Nephron (organoid): Measurements from ENCODE around the gene DNTTIP2.
A peak's percentile ranks its signal among the peaks of the same experiment; 100 is the strongest.
"Not testable (repeated sequence)": the region's sequence is repeated elsewhere in the genome, so short reads cannot be mapped to it uniquely, and the experiment has no call there.

Source experiments
- H3K27ac Mint-ChIP-seq, 3 experiments: 2 replicates each; pipeline ENCODE4 v1.8.0; 2020; ENCODE audit warnings: mixed read lengths in 3 of 3, mild to moderate bottlenecking in 2 of 3, moderate library complexity in 1 of 3
- H3K27me3 Mint-ChIP-seq: 2 replicates; pipeline ENCODE4 v1.8.0; 2021; ENCODE audit warnings: low read depth, mild to moderate bottlenecking, moderate library complexity, mixed read lengths
- H3K36me3 Mint-ChIP-seq: 2 replicates; pipeline ENCODE4 v1.8.0; 2020; ENCODE audit warnings: low read depth, mixed read lengths
- H3K4me1 Mint-ChIP-seq: 2 replicates; pipeline ENCODE4 v1.8.0; 2020; ENCODE audit warnings: mixed read lengths
- H3K4me3 Mint-ChIP-seq, 3 experiments: 2 replicates each; pipeline ENCODE4 v1.8.0; 2020; ENCODE audit warnings: mild to moderate bottlenecking in 3 of 3, mixed read lengths in 3 of 3, moderate library complexity in 2 of 3
- H3K9me3 Mint-ChIP-seq: 2 replicates; pipeline ENCODE4 v1.8.0; 2020; ENCODE audit warnings: mixed read lengths
- TF ChIP-seq, protein P1 (sequence below), 3 experiments: fragments of 200-600 bp; sonication (generic); IDR thresholded peaks; one replicate each; pipeline ENCODE4 v1.5.0; 2021; ENCODE audit warnings: antibody characterized with exemption in 3 of 3; ENCODE audit not compliant: unreplicated experiment in 3 of 3

Gene DNTTIP2

GRCh38 chr1:93878889-93879586 is at the start of gene DNTTIP2:
Gene DNTTIP2, minus strand, starts transcription at chr1:93879206. Its CDS starts 58 bp downstream, at chr1:93879148.
- H3K4me1 Mint-ChIP-seq = peaks cover 33% of the 10 kb centered on the region
- peak within 1 kb of the TSS; percentile 97 to 99 (median 98) for H3K4me3 Mint-ChIP-seq
- H3K27me3 Mint-ChIP-seq = no peaks in the 10 kb centered on the region
- no peaks in the 10 kb centered on the region for H3K9me3 Mint-ChIP-seq
- TF ChIP-seq, protein P1, sequence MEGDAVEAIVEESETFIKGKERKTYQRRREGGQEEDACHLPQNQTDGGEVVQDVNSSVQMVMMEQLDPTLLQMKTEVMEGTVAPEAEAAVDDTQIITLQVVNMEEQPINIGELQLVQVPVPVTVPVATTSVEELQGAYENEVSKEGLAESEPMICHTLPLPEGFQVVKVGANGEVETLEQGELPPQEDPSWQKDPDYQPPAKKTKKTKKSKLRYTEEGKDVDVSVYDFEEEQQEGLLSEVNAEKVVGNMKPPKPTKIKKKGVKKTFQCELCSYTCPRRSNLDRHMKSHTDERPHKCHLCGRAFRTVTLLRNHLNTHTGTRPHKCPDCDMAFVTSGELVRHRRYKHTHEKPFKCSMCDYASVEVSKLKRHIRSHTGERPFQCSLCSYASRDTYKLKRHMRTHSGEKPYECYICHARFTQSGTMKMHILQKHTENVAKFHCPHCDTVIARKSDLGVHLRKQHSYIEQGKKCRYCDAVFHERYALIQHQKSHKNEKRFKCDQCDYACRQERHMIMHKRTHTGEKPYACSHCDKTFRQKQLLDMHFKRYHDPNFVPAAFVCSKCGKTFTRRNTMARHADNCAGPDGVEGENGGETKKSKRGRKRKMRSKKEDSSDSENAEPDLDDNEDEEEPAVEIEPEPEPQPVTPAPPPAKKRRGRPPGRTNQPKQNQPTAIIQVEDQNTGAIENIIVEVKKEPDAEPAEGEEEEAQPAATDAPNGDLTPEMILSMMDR (IDR thresholded peaks at IDR 0.05; ENCODE audit: unreplicated experiment in 3 of 3) = no peak
- H3K36me3 Mint-ChIP-seq = peaks cover 35% of the 10 kb centered on the region
- H3K27ac Mint-ChIP-seq = peak within 1 kb of the TSS; percentile 99 to 100 (median 100)

GRCh38 chr1:93925206-93925605 is 46.2 kb upstream of the DNTTIP2 start:
- Mint-ChIP-seq H3K9me3 (peaks cover 7% of the 10 kb centered on the region), H3K27me3 (peaks cover 3% of the 10 kb centered on the region), H3K4me3 (no peak overlapping the region), H3K27ac (no peak overlapping the region), H3K4me1 (no peaks in the 10 kb centered on the region), H3K36me3 (no peaks in the 10 kb centered on the region)
- TF ChIP-seq, protein P1 (IDR thresholded peaks at IDR 0.05; ENCODE audit: unreplicated experiment in 3 of 3) = no peak

GRCh38 chr1:93919780-93920179 is 40.8 kb upstream of the DNTTIP2 start:
- peaks cover 4% of the 10 kb centered on the region for H3K27me3 Mint-ChIP-seq
- H3K36me3 Mint-ChIP-seq = no peaks in the 10 kb centered on the region
- no peak overlapping the region for H3K27ac Mint-ChIP-seq
- H3K4me1 Mint-ChIP-seq = no peaks in the 10 kb centered on the region
- H3K4me3 Mint-ChIP-seq = no peak overlapping the region
- H3K9me3 Mint-ChIP-seq = peaks cover 8% of the 10 kb centered on the region
- TF ChIP-seq, protein P1 (IDR thresholded peaks at IDR 0.05; ENCODE audit: unreplicated experiment in 3 of 3) = no peak

DNA sequence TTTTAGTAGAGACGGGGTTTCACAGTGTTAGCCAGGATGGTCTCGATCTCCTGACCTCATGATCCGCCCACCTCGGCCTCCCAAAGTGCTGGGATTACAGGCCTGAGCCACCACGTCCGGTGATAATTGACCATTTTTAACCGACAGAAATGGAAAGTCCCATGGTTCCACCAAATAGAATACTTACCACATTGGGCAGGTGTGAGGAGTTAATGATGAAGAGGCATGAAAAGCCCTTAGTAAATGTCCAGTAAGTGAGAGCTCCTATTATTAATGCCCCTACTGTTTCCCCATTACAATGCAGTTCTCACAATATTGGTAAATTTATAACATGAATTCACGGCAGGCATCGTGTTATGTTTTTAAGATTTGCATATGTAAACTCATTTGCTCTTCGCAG is 38.3 kb upstream of the DNTTIP2 start:
- Mint-ChIP-seq H3K36me3 (no peaks in the 10 kb centered on the region), H3K4me1 (no peaks in the 10 kb centered on the region), H3K27me3 (peaks cover 22% of the 10 kb centered on the region), H3K9me3 (peaks cover 15% of the 10 kb centered on the region), H3K4me3 (no peak overlapping the region), H3K27ac (no peak overlapping the region)
- TF ChIP-seq, protein P1 (IDR thresholded peaks at IDR 0.05; ENCODE audit: unreplicated experiment in 3 of 3) = no peak

DNA sequence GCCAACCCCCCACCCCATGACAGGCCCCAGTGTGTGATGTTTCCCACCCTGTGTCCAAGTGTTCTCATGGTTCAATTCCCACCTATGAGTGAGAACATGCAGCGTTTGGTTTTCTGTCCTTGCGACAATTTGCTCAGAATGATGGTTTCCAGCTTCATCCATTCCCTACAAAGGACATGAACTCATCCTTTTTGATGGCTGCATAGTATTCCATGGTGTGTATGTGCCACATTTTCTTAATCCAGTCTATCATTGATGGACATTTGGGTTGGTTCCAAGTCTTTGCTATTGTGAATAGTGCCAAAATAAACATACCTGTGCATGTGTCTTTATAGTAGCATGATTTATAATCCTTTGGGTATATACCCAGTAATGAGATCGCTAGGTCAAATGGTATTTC is 31.9 kb upstream of the DNTTIP2 start:
- H3K4me3 Mint-ChIP-seq = peak overlapping the region in 2 of 3 experiments; percentile 13 to 30
- H3K4me1 Mint-ChIP-seq = peaks cover 11% of the 10 kb centered on the region
- not testable (repeated sequence) for H3K27ac Mint-ChIP-seq, H3K36me3 Mint-ChIP-seq
- H3K27me3 Mint-ChIP-seq = peaks cover 26% of the 10 kb centered on the region
- peaks cover 21% of the 10 kb centered on the region for H3K9me3 Mint-ChIP-seq

DNA sequence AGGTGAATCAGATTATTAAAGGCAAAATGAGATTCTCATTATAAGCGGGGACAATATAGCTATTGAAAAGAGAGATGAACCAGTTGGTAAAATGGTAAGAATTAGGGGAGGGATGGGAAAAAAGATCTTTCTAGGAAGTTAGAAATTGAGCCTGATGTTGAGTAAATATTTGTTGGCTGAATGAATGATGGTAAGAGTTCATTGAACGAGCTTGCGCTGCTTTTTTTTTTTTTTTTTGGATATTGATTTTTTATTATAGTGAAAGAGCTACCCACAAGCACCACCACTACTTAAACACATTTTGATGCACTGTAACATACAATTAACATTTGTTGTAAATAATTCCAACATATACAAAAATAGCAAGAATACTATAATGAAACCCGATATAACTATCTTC is 31.3 kb upstream of the DNTTIP2 start:
- peak overlapping the region; percentile 39 to 65 (median 42) for H3K27ac Mint-ChIP-seq
- TF ChIP-seq, protein P1 (IDR thresholded peaks at IDR 0.05; ENCODE audit: unreplicated experiment in 3 of 3) = no peak
- H3K27me3 Mint-ChIP-seq = peaks cover 26% of the 10 kb centered on the region
- peak overlapping the region; percentile 75 to 87 (median 85) for H3K4me3 Mint-ChIP-seq
- H3K36me3 Mint-ChIP-seq = no peaks in the 10 kb centered on the region
- peaks cover 20% of the 10 kb centered on the region for H3K9me3 Mint-ChIP-seq
- peaks cover 13% of the 10 kb centered on the region for H3K4me1 Mint-ChIP-seq
